HepG2 (cell line): ENCODE measurements around the gene UBE4A. TPM values are rescaled to one million over a fixed set of nuclear protein-coding genes. Genes with fewer than 3 reads are reported as not detected.

Experiments
- ARNT ChIP-seq: fragments of 450-650 bp; IDR thresholded peaks from 2 replicates; pipeline ENCODE4 v1.6.1; 2017
- IKZF1 ChIP-seq: fragments of 450-650 bp; IDR thresholded peaks from 2 replicates; pipeline ENCODE4 v1.7.1; 2016
- KMT2A ChIP-seq: sonication (generic); formaldehyde crosslinking; IDR thresholded peaks from 2 replicates; pipeline ENCODE4 v1.4.0; 2020; ENCODE audit warnings: missing genetic modification reagents
- MATR3 ChIP-seq: sonication (generic); formaldehyde crosslinking; IDR thresholded peaks from 2 replicates; pipeline ENCODE4 v1.4.0; 2020; ENCODE audit warnings: missing genetic modification reagents
- RBM39 ChIP-seq: fragments of 200-400 bp; formaldehyde crosslinking; IDR thresholded peaks from one replicate; pipeline ENCODE4 v1.6.1; 2018; ENCODE audit warnings: antibody characterized with exemption, mild to moderate bottlenecking, low read depth, low read length; ENCODE audit not compliant: poor library complexity, severe bottlenecking
- REPIN1 ChIP-seq: sonication (generic); formaldehyde crosslinking; IDR thresholded peaks from 2 replicates; pipeline ENCODE4 v1.8.0; 2022; ENCODE audit warnings: missing genetic modification reagents, low read depth, mild to moderate bottlenecking, borderline replicate concordance
- SNRNP70 ChIP-seq: fragments of 200-400 bp; formaldehyde crosslinking; IDR thresholded peaks from 2 replicates; pipeline ENCODE4 v1.6.1; 2017; ENCODE audit warnings: mild to moderate bottlenecking, low read depth, low read length, moderate library complexity
- SOX13 ChIP-seq, 3 experiments: fragments of 450-650 bp in 1 of 3; sonication (generic) in 1 of 3; formaldehyde crosslinking in 1 of 3; IDR thresholded peaks in 2 of 3; conservative IDR thresholded peaks in 1 of 3; 2 replicates each; pipeline versions ENCODE4 v1.5.0 to v1.6.1; 2016 to 2020; ENCODE audit warnings: antibody characterized with exemption in 1 of 3, mild to moderate bottlenecking in 1 of 3, missing compliant biosample characterization in 1 of 3, missing genetic modification reagents in 1 of 3, moderate library complexity in 1 of 3
- TBP ChIP-seq: sonication (generic); formaldehyde crosslinking; IDR thresholded peaks from 2 replicates; pipeline ENCODE4 v1.5.0; 2020; ENCODE audit warnings: missing genetic modification reagents
- ZC3H4 ChIP-seq: sonication (generic); formaldehyde crosslinking; IDR thresholded peaks from 2 replicates; pipeline ENCODE4 v1.4.0; 2020; ENCODE audit warnings: missing genetic modification reagents, borderline replicate concordance
- ZFAT ChIP-seq: sonication (generic); formaldehyde crosslinking; conservative IDR thresholded peaks from 2 replicates; pipeline ENCODE4 v1.8.1; 2023; ENCODE audit warnings: missing genetic modification reagents, inconsistent platforms
- ZNF558 ChIP-seq: sonication (generic); formaldehyde crosslinking; IDR thresholded peaks from 2 replicates; pipeline ENCODE4 v1.9.0; 2022; ENCODE audit warnings: mild to moderate bottlenecking, missing genetic modification reagents, borderline replicate concordance
- ZSCAN9 ChIP-seq: IDR thresholded peaks from 2 replicates; pipeline ENCODE4 v1.6.1; 2016; ENCODE audit warnings: borderline replicate concordance
- polyA plus RNA-seq, 8 experiments: library from polyadenylated mRNA; depleted of rRNA in 3 of 8; stranded (reverse) in 7 of 8; unstranded in 1 of 8; fragments of >200 nt; fragmentation: Illumina TruSeq in 4 of 8; extraction: Trizol in 4 of 8; gene quantifications; 2 replicates each; pipeline versions ENCODE4 v1.2.1 to v1.2.3, GENCODE V29; 2011 to 2016; ENCODE audit warnings: low read depth in 4 of 8, missing spikeins in 1 of 8, mixed read lengths in 1 of 8; ENCODE audit not compliant: insufficient read depth in 1 of 8
- total RNA-seq, 5 experiments: library from RNA; depleted of rRNA; stranded (reverse); fragments of >200 nt; fragmentation: Illumina TruSeq; extraction: Trizol; gene quantifications; 2 replicates each; pipeline ENCODE4 v1.2.3, GENCODE V29; 2016; ENCODE audit warnings: low read depth in 1 of 5
- TF ChIP-seq, protein P1 (sequence below): sonication (generic); formaldehyde crosslinking; IDR thresholded peaks from 2 replicates; pipeline ENCODE4 v1.4.0; 2020; ENCODE audit warnings: missing genetic modification reagents, low read depth, mild to moderate bottlenecking, borderline replicate concordance
- TF ChIP-seq, protein P2 (sequence below): sonication (generic); formaldehyde crosslinking; IDR thresholded peaks from 2 replicates; pipeline ENCODE4 v1.4.0; 2020; ENCODE audit warnings: mild to moderate bottlenecking, missing genetic modification reagents
- TF ChIP-seq, protein P3 (sequence below): conservative IDR thresholded peaks from 2 replicates; pipeline ENCODE4 v1.6.1; 2018; ENCODE audit warnings: missing genetic modification reagents
- TF ChIP-seq, protein P4 (sequence below): sonication (generic); formaldehyde crosslinking; IDR thresholded peaks from 2 replicates; pipeline ENCODE4 v1.8.0; 2022; ENCODE audit warnings: missing genetic modification reagents, mild to moderate bottlenecking, borderline replicate concordance
- TF ChIP-seq, protein P5 (sequence below): sonication (generic); formaldehyde crosslinking; IDR thresholded peaks from 2 replicates; pipeline ENCODE4 v1.4.0; 2020; ENCODE audit warnings: mild to moderate bottlenecking, low read depth, missing genetic modification reagents
- TF ChIP-seq, protein P6 (sequence below): sonication (generic); formaldehyde crosslinking; IDR thresholded peaks from 2 replicates; pipeline ENCODE4 v1.5.0; 2020; ENCODE audit warnings: missing genetic modification reagents, mild to moderate bottlenecking, borderline replicate concordance

Gene UBE4A
- total and polyA plus RNA-seq, 2 of the 13 experiments (the other 11 are each of a cell fraction or from before 2014, with no cell fraction given) = 15.1 to 32.7 TPM

DNA sequence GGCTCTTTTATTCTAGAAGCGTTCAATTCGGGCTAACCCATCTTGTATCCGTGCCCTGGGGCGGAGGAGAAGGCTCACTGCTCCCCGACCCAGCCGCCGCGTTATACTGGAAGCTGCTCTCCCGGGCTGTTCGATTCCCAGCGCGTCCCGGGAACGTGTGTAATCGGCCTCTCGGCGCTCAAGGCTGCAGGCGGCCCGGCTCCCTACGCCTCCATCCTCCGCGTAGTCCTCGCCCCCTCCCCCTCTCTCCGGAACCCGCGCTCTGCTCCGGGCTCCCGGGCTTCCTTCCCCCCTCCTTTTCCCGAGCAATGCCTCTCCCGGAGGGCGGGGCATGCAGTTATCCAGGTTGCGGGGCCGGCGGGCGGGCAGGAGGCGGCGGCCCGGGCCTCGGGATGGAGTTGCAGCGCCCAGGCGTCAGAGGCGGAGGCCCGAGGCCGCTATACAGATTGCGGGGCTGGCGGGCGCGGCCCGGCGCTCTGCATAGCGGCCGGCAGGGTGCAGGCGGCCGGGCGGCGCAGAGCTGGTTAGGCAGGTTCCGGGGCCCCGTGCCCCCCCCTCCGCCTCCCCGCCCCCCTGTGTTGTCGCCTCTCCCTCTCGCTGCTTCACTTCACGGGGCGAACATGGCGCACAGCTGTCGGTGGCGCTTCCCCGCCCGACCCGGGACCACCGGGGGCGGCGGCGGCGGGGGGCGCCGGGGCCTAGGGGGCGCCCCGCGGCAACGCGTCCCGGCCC is 76.7 kb downstream of the UBE4A start, which contains the start of gene KMT2A (continued):
- TF ChIP-seq ZC3H4 (CRISPR knock-in tag) = 0 out of 2 replicates have a peak, but pooled peaks have one; percentile 1
- TF ChIP-seq ZSCAN9 (CRISPR knock-in tag) = no peak
- TF ChIP-seq KMT2A (CRISPR knock-in tag) = 0 out of 2 replicates have a peak, but pooled peaks have one; percentile 43
- TF ChIP-seq ZFAT (CRISPR knock-in tag) = no peak
- peak; percentile 93 for TF ChIP-seq RBM39
- TF ChIP-seq, protein P1, sequence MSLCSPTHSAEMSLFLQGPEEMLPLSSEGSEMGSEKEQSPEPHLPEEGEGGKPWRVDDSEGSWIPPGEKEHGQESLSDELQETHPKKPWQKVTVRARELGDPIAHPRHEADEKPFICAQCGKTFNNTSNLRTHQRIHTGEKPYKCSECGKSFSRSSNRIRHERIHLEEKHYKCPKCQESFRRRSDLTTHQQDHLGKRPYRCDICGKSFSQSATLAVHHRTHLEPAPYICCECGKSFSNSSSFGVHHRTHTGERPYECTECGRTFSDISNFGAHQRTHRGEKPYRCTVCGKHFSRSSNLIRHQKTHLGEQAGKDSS (CRISPR knock-in tag) = 0 out of 2 replicates have a peak, but pooled peaks have one; percentile 70
- no peak for TF ChIP-seq SNRNP70
- TF ChIP-seq, protein P2, sequence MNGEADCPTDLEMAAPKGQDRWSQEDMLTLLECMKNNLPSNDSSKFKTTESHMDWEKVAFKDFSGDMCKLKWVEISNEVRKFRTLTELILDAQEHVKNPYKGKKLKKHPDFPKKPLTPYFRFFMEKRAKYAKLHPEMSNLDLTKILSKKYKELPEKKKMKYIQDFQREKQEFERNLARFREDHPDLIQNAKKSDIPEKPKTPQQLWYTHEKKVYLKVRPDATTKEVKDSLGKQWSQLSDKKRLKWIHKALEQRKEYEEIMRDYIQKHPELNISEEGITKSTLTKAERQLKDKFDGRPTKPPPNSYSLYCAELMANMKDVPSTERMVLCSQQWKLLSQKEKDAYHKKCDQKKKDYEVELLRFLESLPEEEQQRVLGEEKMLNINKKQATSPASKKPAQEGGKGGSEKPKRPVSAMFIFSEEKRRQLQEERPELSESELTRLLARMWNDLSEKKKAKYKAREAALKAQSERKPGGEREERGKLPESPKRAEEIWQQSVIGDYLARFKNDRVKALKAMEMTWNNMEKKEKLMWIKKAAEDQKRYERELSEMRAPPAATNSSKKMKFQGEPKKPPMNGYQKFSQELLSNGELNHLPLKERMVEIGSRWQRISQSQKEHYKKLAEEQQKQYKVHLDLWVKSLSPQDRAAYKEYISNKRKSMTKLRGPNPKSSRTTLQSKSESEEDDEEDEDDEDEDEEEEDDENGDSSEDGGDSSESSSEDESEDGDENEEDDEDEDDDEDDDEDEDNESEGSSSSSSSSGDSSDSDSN (CRISPR knock-in tag) = peak; percentile 93
- TF ChIP-seq, protein P3, sequence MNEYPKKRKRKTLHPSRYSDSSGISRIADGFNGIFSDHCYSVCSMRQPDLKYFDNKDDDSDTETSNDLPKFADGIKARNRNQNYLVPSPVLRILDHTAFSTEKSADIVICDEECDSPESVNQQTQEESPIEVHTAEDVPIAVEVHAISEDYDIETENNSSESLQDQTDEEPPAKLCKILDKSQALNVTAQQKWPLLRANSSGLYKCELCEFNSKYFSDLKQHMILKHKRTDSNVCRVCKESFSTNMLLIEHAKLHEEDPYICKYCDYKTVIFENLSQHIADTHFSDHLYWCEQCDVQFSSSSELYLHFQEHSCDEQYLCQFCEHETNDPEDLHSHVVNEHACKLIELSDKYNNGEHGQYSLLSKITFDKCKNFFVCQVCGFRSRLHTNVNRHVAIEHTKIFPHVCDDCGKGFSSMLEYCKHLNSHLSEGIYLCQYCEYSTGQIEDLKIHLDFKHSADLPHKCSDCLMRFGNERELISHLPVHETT (CRISPR knock-in tag) = peak; percentile 89
- TF ChIP-seq MATR3 (CRISPR knock-in tag) = no peak
- TF ChIP-seq SOX13 (IDR thresholded peaks at IDR 0.05) = no peak
- TF ChIP-seq SOX13 (CRISPR knock-in tag; conservative IDR thresholded peaks at IDR 0.05 in 1 of 2, IDR thresholded peaks at IDR 0.05 in 1 of 2) = peak in 1 of 2 experiments; percentile 37; a peak in 2 of 4 replicates
- TF ChIP-seq, protein P4, sequence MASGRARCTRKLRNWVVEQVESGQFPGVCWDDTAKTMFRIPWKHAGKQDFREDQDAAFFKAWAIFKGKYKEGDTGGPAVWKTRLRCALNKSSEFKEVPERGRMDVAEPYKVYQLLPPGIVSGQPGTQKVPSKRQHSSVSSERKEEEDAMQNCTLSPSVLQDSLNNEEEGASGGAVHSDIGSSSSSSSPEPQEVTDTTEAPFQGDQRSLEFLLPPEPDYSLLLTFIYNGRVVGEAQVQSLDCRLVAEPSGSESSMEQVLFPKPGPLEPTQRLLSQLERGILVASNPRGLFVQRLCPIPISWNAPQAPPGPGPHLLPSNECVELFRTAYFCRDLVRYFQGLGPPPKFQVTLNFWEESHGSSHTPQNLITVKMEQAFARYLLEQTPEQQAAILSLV (CRISPR knock-in tag) = no peak
- TF ChIP-seq ZNF558 = no peak; the same call in 1 of the 2 replicates
- TF ChIP-seq, protein P5, sequence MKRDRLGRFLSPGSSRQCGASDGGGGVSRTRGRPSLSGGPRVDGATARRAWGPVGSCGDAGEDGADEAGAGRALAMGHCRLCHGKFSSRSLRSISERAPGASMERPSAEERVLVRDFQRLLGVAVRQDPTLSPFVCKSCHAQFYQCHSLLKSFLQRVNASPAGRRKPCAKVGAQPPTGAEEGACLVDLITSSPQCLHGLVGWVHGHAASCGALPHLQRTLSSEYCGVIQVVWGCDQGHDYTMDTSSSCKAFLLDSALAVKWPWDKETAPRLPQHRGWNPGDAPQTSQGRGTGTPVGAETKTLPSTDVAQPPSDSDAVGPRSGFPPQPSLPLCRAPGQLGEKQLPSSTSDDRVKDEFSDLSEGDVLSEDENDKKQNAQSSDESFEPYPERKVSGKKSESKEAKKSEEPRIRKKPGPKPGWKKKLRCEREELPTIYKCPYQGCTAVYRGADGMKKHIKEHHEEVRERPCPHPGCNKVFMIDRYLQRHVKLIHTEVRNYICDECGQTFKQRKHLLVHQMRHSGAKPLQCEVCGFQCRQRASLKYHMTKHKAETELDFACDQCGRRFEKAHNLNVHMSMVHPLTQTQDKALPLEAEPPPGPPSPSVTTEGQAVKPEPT (CRISPR knock-in tag) = no peak
- TF ChIP-seq TBP (CRISPR knock-in tag) = no peak
- TF ChIP-seq REPIN1 (CRISPR knock-in tag) = no peak; the same call in 1 of the 2 replicates
- TF ChIP-seq, protein P6, sequence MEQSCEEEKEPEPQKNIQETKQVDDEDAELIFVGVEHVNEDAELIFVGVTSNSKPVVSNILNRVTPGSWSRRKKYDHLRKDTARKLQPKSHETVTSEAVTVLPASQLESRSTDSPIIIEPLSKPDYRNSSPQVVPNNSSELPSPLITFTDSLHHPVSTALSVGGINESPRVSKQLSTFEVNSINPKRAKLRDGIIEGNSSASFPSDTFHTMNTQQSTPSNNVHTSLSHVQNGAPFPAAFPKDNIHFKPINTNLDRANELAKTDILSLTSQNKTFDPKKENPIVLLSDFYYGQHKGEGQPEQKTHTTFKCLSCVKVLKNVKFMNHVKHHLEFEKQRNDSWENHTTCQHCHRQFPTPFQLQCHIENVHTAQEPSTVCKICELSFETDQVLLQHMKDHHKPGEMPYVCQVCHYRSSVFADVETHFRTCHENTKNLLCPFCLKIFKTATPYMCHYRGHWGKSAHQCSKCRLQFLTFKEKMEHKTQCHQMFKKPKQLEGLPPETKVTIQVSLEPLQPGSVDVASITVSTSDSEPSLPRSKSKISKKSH = no peak
- no peak for TF ChIP-seq ARNT
- TF ChIP-seq IKZF1 = no peak
